Heart left ventricle (tissue), 16 donors: ENCODE measurements around the gene GOLPH3L. TPM values are rescaled to one million over a fixed set of nuclear protein-coding genes. Genes with fewer than 3 reads are reported as not detected.
"Not testable (repeated sequence)": the region's sequence is repeated elsewhere in the genome, so short reads cannot be mapped to it uniquely, and the experiment has no call there.

ENCODE experiments used
- ATAC-seq, 4 donors: fragments of 200-7000 bp; cut with Tn5 transposase; one replicate each; pipeline ENCODE4 v1.9.1; 2020 to 2022; ENCODE audit warnings: moderate library complexity in 4 of 4, mild to moderate bottlenecking in 3 of 4, moderate number of reproducible peaks in 1 of 4
- DNase-seq, 5 donors: peaks; one replicate each; pipeline ENCODE4 v3.0.0-alpha.2; 2020
- H3K27ac ChIP-seq, 12 donors: fragments of 200-600 bp; sonication (generic) in 4 of 12; one replicate each; pipeline versions ENCODE4 v1.5.0 to v1.8.0; 2016 to 2022; ENCODE audit warnings: mild to moderate bottlenecking in 2 of 12
- H3K27me3 ChIP-seq, 9 donors: fragments of 200-600 bp; sonication (generic) in 2 of 9; one replicate each; pipeline versions ENCODE4 v1.5.1 to v1.8.0; 2016 to 2022; ENCODE audit warnings: mild to moderate bottlenecking in 3 of 9
- H3K36me3 ChIP-seq, 9 donors: fragments of 200-600 bp; sonication (generic) in 2 of 9; one replicate each; pipeline versions ENCODE4 v1.5.0 to v1.8.0; 2018 to 2022; ENCODE audit warnings: mild to moderate bottlenecking in 2 of 9
- H3K4me1 ChIP-seq, 12 donors: fragments of 200-600 bp; sonication (generic) in 4 of 12; one replicate each; pipeline versions ENCODE4 v1.5.0 to v1.8.0; 2016 to 2022; ENCODE audit warnings: mild to moderate bottlenecking in 3 of 12
- H3K4me3 ChIP-seq, 12 donors: fragments of 200-600 bp; sonication (generic) in 4 of 12; one replicate each; pipeline versions ENCODE4 v1.5.0 to v1.8.0; 2017 to 2022; ENCODE audit warnings: mild to moderate bottlenecking in 9 of 12, moderate library complexity in 4 of 12
- H3K9me3 ChIP-seq, 12 donors: fragments of 200-600 bp; sonication (generic) in 4 of 12; one replicate each; pipeline versions ENCODE4 v1.5.0 to v1.8.0; 2016 to 2022; ENCODE audit warnings: mild to moderate bottlenecking in 1 of 12
- POLR2A ChIP-seq, 2 donors: fragments of 450-650 bp; IDR thresholded peaks; one replicate each; pipeline ENCODE4 v1.6.1; 2017; ENCODE audit warnings: antibody characterized with exemption in 2 of 2, mild to moderate bottlenecking in 2 of 2, moderate library complexity in 2 of 2
- WGBS, 4 donors: extraction: QIAGEN DNeasy Blood & Tissue Kit in 2 of 4; methylation state at CpG; one replicate each; pipeline versions ENCODE4 v1.1.5 to v1.1.7; 2013 to 2018; 5-methylcytosine and 5-hydroxymethylcytosine counted together
- intact Hi-C, 10 donors: fragments of 100-400 bp; cut with DNase I; formaldehyde crosslinking; loops; one replicate each; pipeline versions ENCODE4 v1.11.1 to v1.14.2; 2022
- polyA plus RNA-seq, 2 donors: library from polyadenylated mRNA; stranded (reverse); fragments of 200-250 nt; gene quantifications; one replicate each; pipeline ENCODE4 v1.2.3, GENCODE V29; 2013
- total RNA-seq, 9 donors: library from RNA; depleted of rRNA in 2 of 9; stranded (reverse); fragments of >200 nt in 2 of 9; fragmentation: NEBNext Ultra II Directional in 3 of 9; extraction: Animal tissue kit (Norgen Biotek cat#: 25700) in 3 of 9; gene quantifications; one replicate each; pipeline versions ENCODE4 v1.1.0 to v1.2.4, GENCODE V29; 2016 to 2023
- TF ChIP-seq, protein P1 (sequence below), 12 donors: fragments of 200-600 bp; sonication (generic) in 4 of 12; IDR thresholded peaks; one replicate each; pipeline versions ENCODE4 v1.5.0 to v1.8.0; 2018 to 2022; ENCODE audit warnings: antibody characterized with exemption in 12 of 12, mild to moderate bottlenecking in 5 of 12
- donor health status: ischemic (EF 13 %, LVEDD 7.1; RV severe dilation, severe dysfunction).
- donor health status: healthy with polysubstance abuse.
- donor health status: DM: no; HTN: yes; CAD: no.
- donor health status: DM: no; HTN: no; CAD: no.
- donor health status: ischemic (EF 25% LVEDD 6.9; RV normal size, moderate dysfunction).
- donor health status: ischemic (EF 25% LVEDD 5.7; RV mildly dilated, moderate dysfunction).
- donor health status: healthy.
- donor health status: DM: yes; HTN: yes; CAD: no.
- donor health status: ischemic (EF 35%, LVEDD 5.7; RV mildly dilated, moderate dysfunction).
- donor health status: nonischemic (EF 11% LVEDD 7.7; RV severe dilation, severe dysfunction).
- donor health status: DM: yes; HTN: yes; CAD: no.
- donor health status: PGD.
- donor health status: ischemic (EF 29% LVEDD 5.4; RV normal size, mild dysfunction).
- donor health status: nonischemic (EF 23%, LVEDD 6.1; RV moderate dilation, normal function).

Gene GOLPH3L
- total and polyA plus RNA-seq, 11 donors: 5.5 to 22.1 (median 14.4) TPM

- intact Hi-C loops: loop anchor here in 1 of 10 donors (2.0 kb wide), 1 partner anchor 23 kb away; no protein-coding TSS in a partner anchor
- H3K36me3 ChIP-seq: peaks cover 0 to 18% (median 0%) of the 10 kb centered on the region in 9 donors
- H3K4me3 ChIP-seq: no peak overlapping the region
- peak overlapping the region; percentile 3 to 90 (median 78) for H3K27ac ChIP-seq
- no peaks in the 10 kb centered on the region for H3K27me3 ChIP-seq
- DNase-seq (no peak), ATAC-seq (no peak)
- peaks cover 0 to 22% (median 14%) of the 10 kb centered on the region in 12 donors for H3K4me1 ChIP-seq
- TF ChIP-seq POLR2A (IDR thresholded peaks at IDR 0.05): no peak
- TF ChIP-seq, protein P1, sequence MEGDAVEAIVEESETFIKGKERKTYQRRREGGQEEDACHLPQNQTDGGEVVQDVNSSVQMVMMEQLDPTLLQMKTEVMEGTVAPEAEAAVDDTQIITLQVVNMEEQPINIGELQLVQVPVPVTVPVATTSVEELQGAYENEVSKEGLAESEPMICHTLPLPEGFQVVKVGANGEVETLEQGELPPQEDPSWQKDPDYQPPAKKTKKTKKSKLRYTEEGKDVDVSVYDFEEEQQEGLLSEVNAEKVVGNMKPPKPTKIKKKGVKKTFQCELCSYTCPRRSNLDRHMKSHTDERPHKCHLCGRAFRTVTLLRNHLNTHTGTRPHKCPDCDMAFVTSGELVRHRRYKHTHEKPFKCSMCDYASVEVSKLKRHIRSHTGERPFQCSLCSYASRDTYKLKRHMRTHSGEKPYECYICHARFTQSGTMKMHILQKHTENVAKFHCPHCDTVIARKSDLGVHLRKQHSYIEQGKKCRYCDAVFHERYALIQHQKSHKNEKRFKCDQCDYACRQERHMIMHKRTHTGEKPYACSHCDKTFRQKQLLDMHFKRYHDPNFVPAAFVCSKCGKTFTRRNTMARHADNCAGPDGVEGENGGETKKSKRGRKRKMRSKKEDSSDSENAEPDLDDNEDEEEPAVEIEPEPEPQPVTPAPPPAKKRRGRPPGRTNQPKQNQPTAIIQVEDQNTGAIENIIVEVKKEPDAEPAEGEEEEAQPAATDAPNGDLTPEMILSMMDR (IDR thresholded peaks at IDR 0.05): no peak
- no peaks in the 10 kb centered on the region for H3K9me3 ChIP-seq
- 95 to 100% (median 97%) methylated on average over 2 of the region's 2 CpGs for WGBS, 4 donors
Observed at GRCh38 chr1:150604226-150604588, 92.7 kb downstream of the GOLPH3L start.

- Histone ChIP-seq H3K4me3 (no peak overlapping the region), H3K4me1 (peaks cover 0 to 19% (median 11%) of the 10 kb centered on the region in 12 donors), H3K27ac (peak overlapping the region in 9 of 12 donors; percentile 34 to 90 (median 81)), H3K9me3 (no peaks in the 10 kb centered on the region), H3K36me3 (peaks cover 0 to 18% (median 0%) of the 10 kb centered on the region in 9 donors), H3K27me3 (no peaks in the 10 kb centered on the region)
- ATAC-seq (no peak), DNase-seq (no peak)
- intact Hi-C loops: loop anchor here in 1 of 10 donors (2.0 kb wide), 1 partner anchor 23 kb away; no protein-coding TSS in a partner anchor
- 89 to 93% (median 90%) methylated on average over 3 of the region's 3 CpGs for WGBS, 4 donors
- TF ChIP-seq, protein P1 (IDR thresholded peaks at IDR 0.05): no peak
- TF ChIP-seq POLR2A (IDR thresholded peaks at IDR 0.05): no peak
Observed at GRCh38 chr1:150603711-150604110, 93.2 kb downstream of the GOLPH3L start.

DNA sequence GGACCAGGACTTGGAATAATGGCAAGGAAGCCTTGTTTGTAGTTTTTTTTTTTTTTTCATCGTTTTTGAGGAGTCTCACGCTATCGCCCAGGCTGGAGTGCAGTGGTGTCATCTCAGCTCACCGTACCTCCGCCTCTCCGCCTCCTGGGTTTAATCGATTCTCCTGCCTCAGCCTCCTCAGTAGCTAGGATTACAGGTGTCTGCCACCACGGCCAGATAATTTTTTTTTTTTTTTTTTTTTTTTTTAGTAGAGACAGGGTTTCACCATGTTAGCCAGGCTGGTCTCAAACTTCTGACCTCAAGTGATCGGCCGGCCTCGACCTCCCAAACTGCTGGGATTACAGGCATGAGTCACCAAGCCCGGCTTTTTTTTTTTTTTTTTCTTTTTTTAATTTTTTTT is 94.6 kb downstream of the GOLPH3L start:
- H3K27ac ChIP-seq, H3K4me3 ChIP-seq, DNase-seq, intact Hi-C loops, H3K9me3 ChIP-seq, H3K27me3 ChIP-seq, ATAC-seq: not testable (repeated sequence)
- WGBS, 4 donors: 95 to 98% (median 96%) methylated on average over 12 of the region's 12 CpGs
- Histone ChIP-seq H3K36me3 (peaks cover 0 to 18% (median 0%) of the 10 kb centered on the region in 9 donors), H3K4me1 (peaks cover 0 to 19% (median 11%) of the 10 kb centered on the region in 12 donors)

- Histone ChIP-seq H3K27me3 (no peaks in the 10 kb centered on the region), H3K36me3 (peaks cover 0 to 18% (median 0%) of the 10 kb centered on the region in 9 donors), H3K4me3 (no peak overlapping the region), H3K4me1 (peaks cover 0 to 19% (median 11%) of the 10 kb centered on the region in 12 donors), H3K27ac (no peak overlapping the region), H3K9me3 (no peaks in the 10 kb centered on the region)
- DNase-seq (no peak), ATAC-seq (no peak)
- intact Hi-C loops: no loop called here
- no peak for TF ChIP-seq POLR2A (IDR thresholded peaks at IDR 0.05)
- TF ChIP-seq, protein P1 (IDR thresholded peaks at IDR 0.05): no peak
Observed at GRCh38 chr1:150601540-150601939, 95.4 kb downstream of the GOLPH3L start.

GRCh38 chr1:150598346-150598745 is 98.6 kb downstream of the GOLPH3L start:
- H3K4me1 ChIP-seq, DNase-seq, intact Hi-C loops, H3K27ac ChIP-seq, H3K27me3 ChIP-seq, ATAC-seq, H3K9me3 ChIP-seq, H3K4me3 ChIP-seq: not testable (repeated sequence)
- peaks cover 0 to 18% (median 0%) of the 10 kb centered on the region in 9 donors for H3K36me3 ChIP-seq
- 88 to 98% (median 91%) methylated on average over 4 of the region's 4 CpGs for WGBS, 4 donors
